Natural killer cell (primary cell): ENCODE results near the gene ZFAND3. TPM values are rescaled to one million over a fixed set of nuclear protein-coding genes. Genes with fewer than 3 reads are reported as not detected.

Source experiments
- ATAC-seq, 3 donors: fragments of 150-1000 bp in 2 of 3; fragments of 200-7000 bp in 1 of 3; cut with Tn5 transposase; 1 replicate in 1 of 3; 2 replicates in 2 of 3; pipeline ENCODE4 v1.10.0; 2021; ENCODE audit warnings: mild to moderate bottlenecking in 2 of 3, moderate library complexity in 2 of 3
- DNase-seq, 2 donors: peaks; one replicate each; pipeline versions ENCODE4 v3.0.0 to v3.0.0-alpha.2; 2013 to 2021; ENCODE audit warnings: mixed read lengths in 1 of 2
- H3K27ac ChIP-seq: one replicate; pipeline ENCODE4 v1.5.1; 2013; ENCODE audit warnings: mild to moderate bottlenecking, low read length
- H3K27me3 ChIP-seq: one replicate; pipeline ENCODE4 v1.6.1; 2013; ENCODE audit warnings: low read length; ENCODE audit not compliant: control insufficient read depth, insufficient read depth
- H3K36me3 ChIP-seq: one replicate; pipeline ENCODE4 v1.6.1; 2013; ENCODE audit warnings: low read length; ENCODE audit not compliant: control insufficient read depth, insufficient read depth
- H3K4me1 ChIP-seq: one replicate; pipeline ENCODE4 v1.6.1; 2013; ENCODE audit warnings: low read length; ENCODE audit not compliant: control insufficient read depth, insufficient read depth
- H3K4me3 ChIP-seq: one replicate; pipeline ENCODE4 v1.5.1; 2013; ENCODE audit warnings: low read length
- H3K9me3 ChIP-seq: one replicate; pipeline ENCODE4 v1.6.1; 2013; ENCODE audit warnings: low read length; ENCODE audit not compliant: control insufficient read depth, insufficient read depth
- H3K27ac Mint-ChIP-seq, 2 donors: one replicate each; pipeline ENCODE4 v1.8.0; 2022; ENCODE audit warnings: mild to moderate bottlenecking in 2 of 2, mixed read lengths in 2 of 2, moderate library complexity in 1 of 2
- H3K27me3 Mint-ChIP-seq, 2 donors: one replicate each; pipeline ENCODE4 v1.8.0; 2022; ENCODE audit warnings: low read depth in 2 of 2, mixed read lengths in 2 of 2
- H3K36me3 Mint-ChIP-seq: one replicate; pipeline ENCODE4 v1.8.0; 2022; ENCODE audit warnings: mixed read lengths
- H3K4me1 Mint-ChIP-seq, 2 donors: one replicate each; pipeline ENCODE4 v1.8.0; 2022; ENCODE audit warnings: mixed read lengths in 2 of 2
- H3K4me3 Mint-ChIP-seq: one replicate; pipeline ENCODE4 v1.8.0; 2022; ENCODE audit warnings: mild to moderate bottlenecking, moderate library complexity, mixed read lengths
- H3K9me3 Mint-ChIP-seq, 2 donors: one replicate each; pipeline ENCODE4 v1.8.0; 2022; ENCODE audit warnings: mixed read lengths in 2 of 2
- CTCF ChIP-seq: fragments of 200-600 bp; IDR thresholded peaks from one replicate; pipeline ENCODE4 v1.8.0; 2022; ENCODE audit warnings: antibody characterized with exemption
- WGBS: methylation state at CpG from one replicate; pipeline ENCODE4 v1.1.7; 2013; ENCODE audit warnings: missing lambda C conversion rate; ENCODE audit not compliant: insufficient coverage; 5-methylcytosine and 5-hydroxymethylcytosine counted together
- intact Hi-C: fragments of 100-400 bp; cut with micrococcal nuclease; formaldehyde crosslinking; loops from one replicate; pipeline ENCODE4 v1.14.2; 2022
- total RNA-seq, 4 donors: library from RNA; stranded (reverse); fragments of 120-200 nt in 1 of 4; gene quantifications; one replicate each; pipeline versions ENCODE4 v1.2.3 to v1.2.4, GENCODE V29; 2013 to 2022

Gene ZFAND3
- total RNA-seq, 3 donors from 2014 or later (not counting 1 experiment from before 2014, with no cell fraction given), result 87.7 to 97.4 (median 90.1) TPM

- no peak for DNase-seq
- ATAC-seq, result no peak
- H3K4me3 Mint-ChIP-seq, result no peak overlapping the region
- Histone ChIP-seq H3K9me3 (no peaks in the 10 kb centered on the region), H3K27me3 (no peaks in the 10 kb centered on the region), H3K27ac (no peak overlapping the region), H3K4me3 (no peak overlapping the region), H3K4me1 (no peaks in the 10 kb centered on the region), H3K36me3 (no peaks in the 10 kb centered on the region)
- H3K36me3 Mint-ChIP-seq, result no peaks in the 10 kb centered on the region
- H3K9me3 Mint-ChIP-seq, result no peaks in the 10 kb centered on the region
- H3K27me3 Mint-ChIP-seq, result no peaks in the 10 kb centered on the region
- no peak overlapping the region for H3K27ac Mint-ChIP-seq
- 87% methylated on average over 28 of the region's 32 CpGs for WGBS
- intact Hi-C loops, result no loop called here
- peaks cover 5 to 10% of the 10 kb centered on the region in 2 donors for H3K4me1 Mint-ChIP-seq
- TF ChIP-seq CTCF, result no peak
Measured at GRCh38 chr6:38166411-38167240, 347.1 kb downstream of the ZFAND3 start.

- Mint-ChIP-seq H3K36me3 (no peaks in the 10 kb centered on the region), H3K4me3 (no peak overlapping the region), H3K27me3 (no peaks in the 10 kb centered on the region), H3K9me3 (no peaks in the 10 kb centered on the region), H3K4me1 (peaks cover 5% of the 10 kb centered on the region in 2 donors), H3K27ac (no peak overlapping the region)
- Histone ChIP-seq H3K9me3 (no peaks in the 10 kb centered on the region), H3K36me3 (no peaks in the 10 kb centered on the region), H3K4me3 (no peak overlapping the region), H3K27me3 (no peaks in the 10 kb centered on the region), H3K4me1 (no peaks in the 10 kb centered on the region), H3K27ac (no peak overlapping the region)
- DNase-seq, result no peak
- intact Hi-C loops, result no loop called here
- no peak for TF ChIP-seq CTCF
- WGBS, result 92% methylated on average over 11 of the region's 11 CpGs
- ATAC-seq, result no peak
Measured at GRCh38 chr6:38167598-38167997, 348.1 kb downstream of the ZFAND3 start.

GRCh38 chr6:38168126-38168525 lies 348.6 kb downstream of the ZFAND3 start:
- no peaks in the 10 kb centered on the region for H3K36me3 ChIP-seq
- H3K27ac ChIP-seq, result no peak overlapping the region
- H3K27me3 ChIP-seq, result no peaks in the 10 kb centered on the region
- no peaks in the 10 kb centered on the region for H3K9me3 Mint-ChIP-seq
- DNase-seq, result no peak
- ATAC-seq, result no peak
- no peak for TF ChIP-seq CTCF
- H3K4me1 Mint-ChIP-seq, result peaks cover 5% of the 10 kb centered on the region in 2 donors
- no peaks in the 10 kb centered on the region for H3K36me3 Mint-ChIP-seq
- no peak overlapping the region for H3K4me3 Mint-ChIP-seq
- H3K4me1 ChIP-seq, result no peaks in the 10 kb centered on the region
- WGBS, result 96% methylated on average over 13 of the region's 13 CpGs
- no peaks in the 10 kb centered on the region for H3K27me3 Mint-ChIP-seq
- H3K4me3 ChIP-seq, result no peak overlapping the region
- no peaks in the 10 kb centered on the region for H3K9me3 ChIP-seq
- H3K27ac Mint-ChIP-seq, result no peak overlapping the region
- intact Hi-C loops, result no loop called here

- no peak for TF ChIP-seq CTCF
- Mint-ChIP-seq H3K27ac (no peak overlapping the region), H3K4me1 (peaks cover 5% of the 10 kb centered on the region in 2 donors), H3K9me3 (no peaks in the 10 kb centered on the region), H3K27me3 (no peaks in the 10 kb centered on the region), H3K4me3 (no peak overlapping the region), H3K36me3 (no peaks in the 10 kb centered on the region)
- no peak for ATAC-seq
- Histone ChIP-seq H3K27ac (no peak overlapping the region), H3K36me3 (no peaks in the 10 kb centered on the region), H3K4me1 (no peaks in the 10 kb centered on the region), H3K9me3 (no peaks in the 10 kb centered on the region), H3K27me3 (no peaks in the 10 kb centered on the region), H3K4me3 (no peak overlapping the region)
- no peak for DNase-seq
- intact Hi-C loops, result no loop called here
- 99% methylated on average over 8 of the region's 8 CpGs for WGBS
Measured at GRCh38 chr6:38168699-38169098, 349.2 kb downstream of the ZFAND3 start.
